Non-pigmented ciliary epithelial cell (primary cell): ENCODE results near the gene HTT.
"Not testable (repeated sequence)": the region's sequence is repeated elsewhere in the genome, so short reads cannot be mapped to it uniquely, and the experiment has no call there.

Experiments used
- DNase-seq: peaks from one replicate; pipeline ENCODE4 v3.0.0-alpha.2; 2010; ENCODE audit warnings: low read depth

HTT gene

GRCh38 chr4:3046162-3046561 lies 28.3 kb upstream of the HTT start:
- DNase-seq: no peak

GRCh38 chr4:3046623-3047022 lies 27.9 kb upstream of the HTT start:
- no peak for DNase-seq

GRCh38 chr4:3047464-3048286 lies 26.8 kb upstream of the HTT start:
- no peak for DNase-seq

- not testable (repeated sequence) for DNase-seq
Measured at GRCh38 chr4:3051141-3051897, 23.2 kb upstream of the HTT start.

- DNase-seq: no peak
Measured at GRCh38 chr4:3054169-3054759, 20.2 kb upstream of the HTT start.

GRCh38 chr4:3059943-3060342 lies 14.5 kb upstream of the HTT start:
- no peak for DNase-seq

- no peak for DNase-seq
Measured at GRCh38 chr4:3060946-3061345, 13.5 kb upstream of the HTT start.

- no peak for DNase-seq
Measured at GRCh38 chr4:3062471-3062870, 12.0 kb upstream of the HTT start.

- no peak for DNase-seq
Measured at GRCh38 chr4:3065551-3065950, 8.9 kb upstream of the HTT start.

GRCh38 chr4:3066836-3067400 lies 7.6 kb upstream of the HTT start:
- DNase-seq: no peak

GRCh38 chr4:3067473-3068001 lies 6.9 kb upstream of the HTT start:
- DNase-seq: no peak

GRCh38 chr4:3069661-3070199 lies 4.8 kb upstream of the HTT start:
- no peak for DNase-seq

- DNase-seq: no peak
Measured at GRCh38 chr4:3070709-3071500, 3.6 kb upstream of the HTT start.

GRCh38 chr4:3071811-3072210 lies 2.7 kb upstream of the HTT start:
- DNase-seq: no peak

GRCh38 chr4:3073158-3074077 lies 1.1 kb upstream of the HTT start:
- no peak for DNase-seq

GRCh38 chr4:3074846-3075651 lies 568 bp downstream of the HTT start:
- DNase-seq: no peak

GRCh38 chr4:3075652-3075981 lies 1.1 kb downstream of the HTT start:
- no peak for DNase-seq

- no peak for DNase-seq
Measured at GRCh38 chr4:3077796-3078195, 3.3 kb downstream of the HTT start.

- no peak for DNase-seq
Measured at GRCh38 chr4:3079694-3080123, 5.2 kb downstream of the HTT start.
